K562 (cell line): Measurements from ENCODE around the gene MRGPRE.

Source experiments
- DNMT1 ChIP-seq: fragments of 450-650 bp; IDR thresholded peaks from 2 replicates; pipeline ENCODE4 v1.6.1; 2016; ENCODE audit warnings: antibody characterized with exemption, mild to moderate bottlenecking
- EZH2 ChIP-seq: IDR thresholded peaks from 2 replicates; pipeline ENCODE4 v1.6.1; 2012; ENCODE audit warnings: low read depth, mild to moderate bottlenecking, inconsistent platforms, low read length, borderline replicate concordance
- PML ChIP-seq: IDR thresholded peaks from 2 replicates; pipeline ENCODE4 v1.6.1; 2012; ENCODE audit warnings: low read length, inconsistent platforms
- SIN3A ChIP-seq, 2 experiments: fragments of 150-350 bp in 1 of 2; IDR thresholded peaks; 2 replicates each; pipeline ENCODE4 v1.6.1; 2011 to 2016; ENCODE audit warnings: borderline replicate concordance in 2 of 2, low read depth in 2 of 2, low read length in 2 of 2, mild to moderate bottlenecking in 2 of 2, moderate library complexity in 2 of 2; ENCODE audit not compliant: control insufficient read depth in 1 of 2
- SMAD1 ChIP-seq: fragments of 150-350 bp; IDR thresholded peaks from 2 replicates; pipeline ENCODE4 v1.6.1; 2014; ENCODE audit warnings: low read length, low read depth; ENCODE audit not compliant: partially characterized antibody
- ZNF143 ChIP-seq: sonication (generic); formaldehyde crosslinking; IDR thresholded peaks from 2 replicates; pipeline ENCODE4 v1.9.0; 2022; ENCODE audit warnings: mild to moderate bottlenecking, missing genetic modification reagents
- ZNF184 ChIP-seq: sonication (generic); formaldehyde crosslinking; IDR thresholded peaks from 2 replicates; pipeline ENCODE4 v1.5.0; 2020; ENCODE audit warnings: missing genetic modification reagents
- ZNF551 ChIP-seq: fragments of 250-450 bp; sonication (Bioruptor Pico); IDR thresholded peaks from 2 replicates; pipeline ENCODE4 v1.5.0; 2021; ENCODE audit warnings: mild to moderate bottlenecking, moderate library complexity
- TF ChIP-seq, protein P1 (sequence below), 3 experiments: IDR thresholded peaks in 2 of 3; conservative IDR thresholded peaks in 1 of 3; 2 replicates each; pipeline ENCODE4 v1.5.1; 2011 to 2012; ENCODE audit warnings: low read length in 3 of 3, mild to moderate bottlenecking in 3 of 3, control low read depth in 2 of 3, improper control_type of control experiment in 1 of 3, inconsistent platforms in 1 of 3, low read depth in 1 of 3, mixed read lengths in 1 of 3, moderate library complexity in 1 of 3; ENCODE audit not compliant: insufficient read depth in 2 of 3
- TF ChIP-seq, protein P2 (sequence below): sonication (generic); formaldehyde crosslinking; IDR thresholded peaks from 2 replicates; pipeline ENCODE4 v1.8.1; 2022; ENCODE audit warnings: missing genetic modification reagents
- TF ChIP-seq, protein P3 (sequence below): sonication (generic); formaldehyde crosslinking; IDR thresholded peaks from 2 replicates; pipeline ENCODE4 v1.8.1; 2023; ENCODE audit warnings: mild to moderate bottlenecking, missing genetic modification reagents

DNA sequence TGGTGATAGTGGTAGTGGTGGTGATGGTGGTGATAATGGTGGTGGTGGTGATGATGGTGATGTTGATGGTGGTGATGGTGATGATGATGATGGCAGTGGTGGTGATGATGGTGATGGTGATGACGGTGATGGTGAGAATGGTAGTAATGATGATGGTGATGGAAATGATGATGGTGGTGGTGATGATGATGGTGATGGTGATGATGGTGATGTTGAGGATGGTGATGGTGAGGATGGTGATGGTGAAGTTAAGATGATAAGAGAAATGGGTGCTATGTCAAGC lies 25.4 kb downstream of the MRGPRE start:
- no peak for TF ChIP-seq ZNF184 (CRISPR knock-in tag)
- TF ChIP-seq EZH2 = no peak
- no peak for TF ChIP-seq PML
- no peak for TF ChIP-seq ZNF551
- no peak for TF ChIP-seq SIN3A (IDR thresholded peaks at IDR 0.05; ENCODE audit: borderline replicate concordance in 2 of 2, control insufficient read depth in 1 of 2, low read depth in 2 of 2, low read length in 2 of 2)
- TF ChIP-seq, protein P1, sequence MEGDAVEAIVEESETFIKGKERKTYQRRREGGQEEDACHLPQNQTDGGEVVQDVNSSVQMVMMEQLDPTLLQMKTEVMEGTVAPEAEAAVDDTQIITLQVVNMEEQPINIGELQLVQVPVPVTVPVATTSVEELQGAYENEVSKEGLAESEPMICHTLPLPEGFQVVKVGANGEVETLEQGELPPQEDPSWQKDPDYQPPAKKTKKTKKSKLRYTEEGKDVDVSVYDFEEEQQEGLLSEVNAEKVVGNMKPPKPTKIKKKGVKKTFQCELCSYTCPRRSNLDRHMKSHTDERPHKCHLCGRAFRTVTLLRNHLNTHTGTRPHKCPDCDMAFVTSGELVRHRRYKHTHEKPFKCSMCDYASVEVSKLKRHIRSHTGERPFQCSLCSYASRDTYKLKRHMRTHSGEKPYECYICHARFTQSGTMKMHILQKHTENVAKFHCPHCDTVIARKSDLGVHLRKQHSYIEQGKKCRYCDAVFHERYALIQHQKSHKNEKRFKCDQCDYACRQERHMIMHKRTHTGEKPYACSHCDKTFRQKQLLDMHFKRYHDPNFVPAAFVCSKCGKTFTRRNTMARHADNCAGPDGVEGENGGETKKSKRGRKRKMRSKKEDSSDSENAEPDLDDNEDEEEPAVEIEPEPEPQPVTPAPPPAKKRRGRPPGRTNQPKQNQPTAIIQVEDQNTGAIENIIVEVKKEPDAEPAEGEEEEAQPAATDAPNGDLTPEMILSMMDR (IDR thresholded peaks at IDR 0.05 in 2 of 3, conservative IDR thresholded peaks at IDR 0.05 in 1 of 3; ENCODE audit: insufficient read depth in 2 of 3, low read depth in 1 of 3, low read length in 3 of 3) = no peak
- TF ChIP-seq, protein P2, sequence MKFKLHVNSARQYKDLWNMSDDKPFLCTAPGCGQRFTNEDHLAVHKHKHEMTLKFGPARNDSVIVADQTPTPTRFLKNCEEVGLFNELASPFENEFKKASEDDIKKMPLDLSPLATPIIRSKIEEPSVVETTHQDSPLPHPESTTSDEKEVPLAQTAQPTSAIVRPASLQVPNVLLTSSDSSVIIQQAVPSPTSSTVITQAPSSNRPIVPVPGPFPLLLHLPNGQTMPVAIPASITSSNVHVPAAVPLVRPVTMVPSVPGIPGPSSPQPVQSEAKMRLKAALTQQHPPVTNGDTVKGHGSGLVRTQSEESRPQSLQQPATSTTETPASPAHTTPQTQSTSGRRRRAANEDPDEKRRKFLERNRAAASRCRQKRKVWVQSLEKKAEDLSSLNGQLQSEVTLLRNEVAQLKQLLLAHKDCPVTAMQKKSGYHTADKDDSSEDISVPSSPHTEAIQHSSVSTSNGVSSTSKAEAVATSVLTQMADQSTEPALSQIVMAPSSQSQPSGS (CRISPR knock-in tag) = no peak
- TF ChIP-seq, protein P3, sequence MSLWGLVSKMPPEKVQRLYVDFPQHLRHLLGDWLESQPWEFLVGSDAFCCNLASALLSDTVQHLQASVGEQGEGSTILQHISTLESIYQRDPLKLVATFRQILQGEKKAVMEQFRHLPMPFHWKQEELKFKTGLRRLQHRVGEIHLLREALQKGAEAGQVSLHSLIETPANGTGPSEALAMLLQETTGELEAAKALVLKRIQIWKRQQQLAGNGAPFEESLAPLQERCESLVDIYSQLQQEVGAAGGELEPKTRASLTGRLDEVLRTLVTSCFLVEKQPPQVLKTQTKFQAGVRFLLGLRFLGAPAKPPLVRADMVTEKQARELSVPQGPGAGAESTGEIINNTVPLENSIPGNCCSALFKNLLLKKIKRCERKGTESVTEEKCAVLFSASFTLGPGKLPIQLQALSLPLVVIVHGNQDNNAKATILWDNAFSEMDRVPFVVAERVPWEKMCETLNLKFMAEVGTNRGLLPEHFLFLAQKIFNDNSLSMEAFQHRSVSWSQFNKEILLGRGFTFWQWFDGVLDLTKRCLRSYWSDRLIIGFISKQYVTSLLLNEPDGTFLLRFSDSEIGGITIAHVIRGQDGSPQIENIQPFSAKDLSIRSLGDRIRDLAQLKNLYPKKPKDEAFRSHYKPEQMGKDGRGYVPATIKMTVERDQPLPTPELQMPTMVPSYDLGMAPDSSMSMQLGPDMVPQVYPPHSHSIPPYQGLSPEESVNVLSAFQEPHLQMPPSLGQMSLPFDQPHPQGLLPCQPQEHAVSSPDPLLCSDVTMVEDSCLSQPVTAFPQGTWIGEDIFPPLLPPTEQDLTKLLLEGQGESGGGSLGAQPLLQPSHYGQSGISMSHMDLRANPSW (CRISPR knock-in tag) = no peak
- no peak for TF ChIP-seq DNMT1
- no peak for TF ChIP-seq ZNF143 (CRISPR knock-in tag)
- no peak for TF ChIP-seq SMAD1
